Esophagus muscularis mucosa (tissue), 4 donors: ENCODE data around the gene NRG2.

Experiments
- CTCF ChIP-seq, 3 experiments: fragments of 200-600 bp in 2 of 3; fragments of 450-650 bp in 1 of 3; sonication (generic) in 2 of 3; IDR thresholded peaks; one replicate each; pipeline ENCODE4 v1.5.1; 2017 to 2019; ENCODE audit warnings: antibody characterized with exemption in 3 of 3, mild to moderate bottlenecking in 2 of 3, moderate library complexity in 1 of 3
- EP300 ChIP-seq: sonication (generic); formaldehyde crosslinking; IDR thresholded peaks from one replicate; pipeline ENCODE4 v1.6.1; 2017; ENCODE audit warnings: antibody characterized with exemption
- POLR2A ChIP-seq: fragments of 450-650 bp; IDR thresholded peaks from one replicate; pipeline ENCODE4 v1.6.1; 2017; ENCODE audit warnings: antibody characterized with exemption, moderate library complexity, mild to moderate bottlenecking, low read depth
- POLR2AphosphoS5 ChIP-seq, 2 donors: sonication (generic); formaldehyde crosslinking; IDR thresholded peaks; one replicate each; pipeline ENCODE4 v1.6.1; 2017; ENCODE audit warnings: antibody characterized with exemption in 2 of 2

- TF ChIP-seq POLR2A (no peak), CTCF (IDR thresholded peaks at IDR 0.05) (no peak), POLR2AphosphoS5 (IDR thresholded peaks at IDR 0.05) (no peak), EP300 (no peak)
Measured at GRCh38 chr5:139807647-139808030, 235.5 kb downstream of the NRG2 start.
